RKO (cell line): Measurements from ENCODE around the gene MYBPC2.
A peak's percentile ranks its signal among the peaks of the same experiment; 100 is the strongest.

ENCODE experiments used
- DNase-seq: peaks from one replicate; pipeline ENCODE4 v3.0.0-alpha.2; 2016; ENCODE audit warnings: low spot score

MYBPC2 gene

GRCh38 chr19:50500753-50501151 is 68.1 kb downstream of the MYBPC2 start:
- no peak for DNase-seq

GRCh38 chr19:50501186-50501567 is 68.5 kb downstream of the MYBPC2 start:
- DNase-seq = no peak

- DNase-seq = no peak
Observed at GRCh38 chr19:50501568-50502475, 69.1 kb downstream of the MYBPC2 start.

- no peak for DNase-seq
Observed at GRCh38 chr19:50505856-50506611, 73.3 kb downstream of the MYBPC2 start.

GRCh38 chr19:50506700-50507099 is 74.0 kb downstream of the MYBPC2 start:
- DNase-seq = no peak

GRCh38 chr19:50507376-50507775 is 74.7 kb downstream of the MYBPC2 start:
- DNase-seq = no peak

- DNase-seq = no peak
Observed at GRCh38 chr19:50508843-50509190, 76.1 kb downstream of the MYBPC2 start.

GRCh38 chr19:50509366-50509765 is 76.7 kb downstream of the MYBPC2 start:
- DNase-seq = no peak

GRCh38 chr19:50510121-50510670 is 77.5 kb downstream of the MYBPC2 start:
- no peak for DNase-seq

- no peak for DNase-seq
Observed at GRCh38 chr19:50510700-50511068, 78.0 kb downstream of the MYBPC2 start.

- peak; percentile 99 for DNase-seq
Observed at GRCh38 chr19:50511069-50511822, 78.6 kb downstream of the MYBPC2 start, which contains the start of gene JOSD2. JOSD2 (minus strand) TSS chr19:50511191; CDS start chr19:50510431, 760 bp downstream.

GRCh38 chr19:50512112-50512998 is 79.7 kb downstream of the MYBPC2 start:
- no peak for DNase-seq

GRCh38 chr19:50512999-50513745 is 80.5 kb downstream of the MYBPC2 start:
- no peak for DNase-seq

- no peak for DNase-seq
Observed at GRCh38 chr19:50513746-50514345, 81.2 kb downstream of the MYBPC2 start, which contains the start of gene ASPDH. ASPDH (minus strand) TSS chr19:50513913; CDS start chr19:50513823, 90 bp downstream.

GRCh38 chr19:50514346-50515167 is 81.9 kb downstream of the MYBPC2 start:
- DNase-seq = no peak

- no peak for DNase-seq
Observed at GRCh38 chr19:50515168-50515561, 82.5 kb downstream of the MYBPC2 start.
